Measurements from ENCODE around the gene ATP2B2. TPM values are rescaled to one million over a fixed set of nuclear protein-coding genes. Genes with fewer than 3 reads are reported as not detected.

ATP2B2 gene
- total RNA-seq, 1 experiment from 2014 or later = not detected

DNA sequence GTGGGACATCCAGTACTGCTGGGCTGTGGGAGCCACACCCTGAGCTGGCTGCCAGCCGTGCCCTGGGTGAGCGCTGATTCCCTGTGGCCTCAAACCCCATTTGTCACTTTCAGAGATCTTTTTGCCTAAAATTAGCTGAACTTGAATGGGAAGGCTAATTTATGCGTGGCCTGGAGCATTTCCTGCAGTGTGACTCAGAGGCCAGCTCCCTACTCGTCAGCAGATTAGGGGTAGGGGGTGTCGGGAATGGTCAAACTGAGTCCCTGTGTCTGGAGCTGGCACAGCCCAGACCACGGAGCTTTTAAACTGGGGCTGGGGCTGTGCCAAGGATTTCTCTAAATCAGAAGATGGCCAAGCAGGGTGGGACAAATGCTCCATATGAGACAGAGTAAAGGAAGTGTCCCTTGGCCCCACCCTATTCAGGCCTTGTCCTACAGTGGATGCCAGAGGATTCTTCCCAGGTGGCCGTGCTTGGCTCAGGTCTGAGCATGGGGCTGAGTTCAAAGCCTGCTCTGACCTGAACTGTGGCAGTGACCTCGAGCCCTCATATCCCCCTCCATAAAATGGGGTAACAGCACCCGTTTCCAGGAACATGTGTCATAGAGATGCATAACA lies 59.7 kb downstream of the ATP2B2 start:
- POLR2A ChIA-PET = no interaction called here
- no peaks in the 10 kb centered on the region for H3K36me3 Mint-ChIP-seq (ENCODE audit: insufficient read depth, unreplicated experiment)
- no TSS peak for BruUV-seq (replicated peaks)
- no peaks in the 10 kb centered on the region for H3K4me1 Mint-ChIP-seq (ENCODE audit: low read depth, unreplicated experiment)
- no peak overlapping the region for H3K4me3 Mint-ChIP-seq (ENCODE audit: unreplicated experiment)
- peaks cover 26% of the 10 kb centered on the region for H3K27me3 Mint-ChIP-seq (ENCODE audit: insufficient read depth, unreplicated experiment)
- intact Hi-C loops (cut with micrococcal nuclease; ENCODE audit: unreplicated experiment) = no loop called here
- H3K36me3 ChIP-seq (ENCODE audit: control insufficient read depth, insufficient read depth, low read length) = no peaks in the 10 kb centered on the region
- H3K27me3 ChIP-seq (replicated peaks; ENCODE audit: control insufficient read depth, insufficient read depth, low read length) = no peaks in the 10 kb centered on the region; the same call in none of the 2 replicates
- no peaks in the 10 kb centered on the region for H3K9me3 Mint-ChIP-seq (ENCODE audit: unreplicated experiment)
- no peak overlapping the region for H3K27ac Mint-ChIP-seq (ENCODE audit: unreplicated experiment)
- CTCF ChIA-PET = no interaction called here
- H3K4me3 ChIP-seq (ENCODE audit: low read depth, low read length) = no peak overlapping the region
- no peaks in the 10 kb centered on the region for H3K4me1 ChIP-seq
- no peak for DNase-seq
- TF ChIP-seq CTCF (IDR thresholded peaks at IDR 0.05; ENCODE audit: insufficient read depth in 1 of 2, low read depth in 1 of 2, low read length in 1 of 2, severe bottlenecking in 1 of 2, unreplicated experiment in 1 of 2) = no peak
- no peaks in the 10 kb centered on the region for H3K9me3 ChIP-seq

- Mint-ChIP-seq H3K27me3 (ENCODE audit: insufficient read depth, unreplicated experiment) (peaks cover 27% of the 10 kb centered on the region), H3K4me3 (ENCODE audit: unreplicated experiment) (no peak overlapping the region), H3K36me3 (ENCODE audit: insufficient read depth, unreplicated experiment) (no peaks in the 10 kb centered on the region), H3K4me1 (ENCODE audit: low read depth, unreplicated experiment) (no peaks in the 10 kb centered on the region), H3K27ac (ENCODE audit: unreplicated experiment) (no peak overlapping the region), H3K9me3 (ENCODE audit: unreplicated experiment) (no peaks in the 10 kb centered on the region)
- Histone ChIP-seq H3K27me3 (replicated peaks; ENCODE audit: control insufficient read depth, insufficient read depth, low read length) (no peaks in the 10 kb centered on the region; the same call in none of the 2 replicates), H3K4me3 (ENCODE audit: low read depth, low read length) (no peak overlapping the region), H3K36me3 (ENCODE audit: control insufficient read depth, insufficient read depth, low read length) (no peaks in the 10 kb centered on the region), H3K9me3 (no peaks in the 10 kb centered on the region), H3K4me1 (no peaks in the 10 kb centered on the region)
- BruUV-seq (replicated peaks) = no TSS peak
- TF ChIP-seq CTCF (IDR thresholded peaks at IDR 0.05; ENCODE audit: insufficient read depth in 1 of 2, low read depth in 1 of 2, low read length in 1 of 2, severe bottlenecking in 1 of 2, unreplicated experiment in 1 of 2) = no peak
- CTCF ChIA-PET = no interaction called here
- intact Hi-C loops (cut with micrococcal nuclease; ENCODE audit: unreplicated experiment) = no loop called here
- no peak for DNase-seq
- POLR2A ChIA-PET = no interaction called here
These were observed 60.9 kb downstream of the ATP2B2 start for GRCh38 chr3:10444511-10444910.

DNA sequence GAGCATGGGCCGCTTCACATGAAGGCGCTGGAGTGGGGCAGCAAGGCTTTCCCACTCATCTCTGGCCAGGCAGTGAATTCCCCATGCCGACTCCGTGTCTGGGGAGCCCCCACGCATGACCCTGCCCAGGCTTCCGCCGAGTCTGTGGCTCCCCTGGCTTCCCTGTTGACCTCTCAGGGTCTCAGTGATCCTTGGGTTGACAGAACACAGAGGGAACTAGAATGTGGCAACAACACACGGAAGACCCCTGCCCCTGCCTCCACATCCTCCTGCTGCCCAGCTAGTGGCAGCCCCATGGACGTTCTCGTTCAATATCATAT lies 61.3 kb downstream of the ATP2B2 start:
- no peak for TF ChIP-seq CTCF (IDR thresholded peaks at IDR 0.05; ENCODE audit: insufficient read depth in 1 of 2, low read depth in 1 of 2, low read length in 1 of 2, severe bottlenecking in 1 of 2, unreplicated experiment in 1 of 2)
- H3K4me1 Mint-ChIP-seq (ENCODE audit: low read depth, unreplicated experiment) = no peaks in the 10 kb centered on the region
- no peaks in the 10 kb centered on the region; the same call in none of the 2 replicates for H3K27me3 ChIP-seq (replicated peaks; ENCODE audit: control insufficient read depth, insufficient read depth, low read length)
- H3K27me3 Mint-ChIP-seq (ENCODE audit: insufficient read depth, unreplicated experiment) = peaks cover 27% of the 10 kb centered on the region
- H3K36me3 Mint-ChIP-seq (ENCODE audit: insufficient read depth, unreplicated experiment) = no peaks in the 10 kb centered on the region
- intact Hi-C loops (cut with micrococcal nuclease; ENCODE audit: unreplicated experiment) = no loop called here
- H3K4me1 ChIP-seq = no peaks in the 10 kb centered on the region
- POLR2A ChIA-PET = no interaction called here
- no peak overlapping the region for H3K27ac Mint-ChIP-seq (ENCODE audit: unreplicated experiment)
- no peaks in the 10 kb centered on the region for H3K9me3 Mint-ChIP-seq (ENCODE audit: unreplicated experiment)
- no peak overlapping the region for H3K4me3 Mint-ChIP-seq (ENCODE audit: unreplicated experiment)
- no TSS peak for BruUV-seq (replicated peaks)
- no peaks in the 10 kb centered on the region for H3K36me3 ChIP-seq (ENCODE audit: control insufficient read depth, insufficient read depth, low read length)
- H3K4me3 ChIP-seq (ENCODE audit: low read depth, low read length) = no peak overlapping the region
- no peak for DNase-seq
- CTCF ChIA-PET = no interaction called here
- H3K9me3 ChIP-seq = no peaks in the 10 kb centered on the region
